ENCODE measurements around the gene PLCD3. TPM values are rescaled to one million over a fixed set of nuclear protein-coding genes. Genes with fewer than 3 reads are reported as not detected.

The PLCD3 gene
- total and polyA plus RNA-seq, 10 of the 15 experiments (the other 5 are each of a cell fraction or from before 2014, with no cell fraction given), result 0.02 to 1.6 (median 0.44) TPM

DNA sequence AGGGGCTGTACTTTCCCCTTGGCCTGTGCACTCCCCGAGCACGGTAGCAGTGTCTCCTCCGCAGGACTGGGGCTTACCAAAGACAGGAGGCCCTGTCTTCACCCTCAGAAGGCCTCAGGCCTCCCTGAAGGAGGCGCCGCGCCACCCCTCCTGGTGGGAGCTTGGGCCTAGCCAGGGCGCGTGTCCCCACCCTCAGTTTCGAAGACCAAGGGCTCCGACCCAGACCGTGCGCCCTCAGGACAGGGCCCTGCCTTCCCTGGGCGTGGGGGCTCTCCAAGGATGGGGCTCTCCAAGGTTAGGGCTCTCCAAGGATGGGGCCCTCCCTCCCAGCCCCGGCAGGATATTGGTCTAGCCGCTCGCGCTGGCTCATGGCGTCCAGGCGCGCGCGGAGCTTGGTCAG lies 11.8 kb downstream of the PLCD3 start:
- H3K9me3 ChIP-seq (replicated peaks; ENCODE audit: control insufficient read depth, insufficient read depth, low read length), result no peaks in the 10 kb centered on the region
- no TSS peak for BruUV-seq (replicated peaks)
- intact Hi-C loops (cut with micrococcal nuclease; ENCODE audit: unreplicated experiment), result no loop called here
- H3K27me3 ChIP-seq (replicated peaks in 1 of 2; ENCODE audit: control insufficient read depth in 2 of 2, insufficient read depth in 2 of 2, low read length in 1 of 2), result no peaks in the 10 kb centered on the region
- no peaks in the 10 kb centered on the region for H3K36me3 ChIP-seq (ENCODE audit: control insufficient read depth in 2 of 2, insufficient read depth in 2 of 2, low read length in 1 of 2)
- no peak overlapping the region for H3K4me2 ChIP-seq (ENCODE audit: control insufficient read depth, insufficient read depth)
- H3K4me1 ChIP-seq (ENCODE audit: control insufficient read depth, insufficient read depth, low read length), result no peaks in the 10 kb centered on the region
- no peaks in the 10 kb centered on the region for H4K20me1 ChIP-seq (ENCODE audit: control insufficient read depth, insufficient read depth)
- DNase-seq (ENCODE audit: low read depth, low spot score) (no peak), FAIRE-seq (no peak), ATAC-seq (no peak)
- ChIA-PET SMC1A (ENCODE audit: uncharacterized antibody, unreplicated experiment) (no interaction called here), CTCF (interaction anchor here (1.0 to 3.0 kb wide), 4 partner anchors 15 to 200 kb away, joined by 3 to 11 read pairs (median 3); partner anchors contain the start of gene ACBD4), POLR2A (no interaction called here), RAD21 (ENCODE audit: unreplicated experiment) (no interaction called here)
- H3K9ac ChIP-seq (ENCODE audit: control insufficient read depth, insufficient read depth, low read length), result no peak overlapping the region
- no peak overlapping the region for H3K4me3 ChIP-seq
- no peak overlapping the region for H2AFZ ChIP-seq (ENCODE audit: control insufficient read depth, low read depth, low read length)
- 77% methylated on average over 14 of the region's 22 CpGs for WGBS (ENCODE audit: insufficient coverage, insufficient replicate concordance, low lambda C conversion rate, missing lambda C conversion rate)
- no peak overlapping the region for H3K27ac ChIP-seq (ENCODE audit: control insufficient read depth, insufficient read depth)
- in situ Hi-C loops (cut with MboI), result loop anchor here (10.0 kb wide), 1 partner anchor 346 kb away; no protein-coding TSS in a partner anchor
- H3K79me2 ChIP-seq (ENCODE audit: control insufficient read depth, insufficient read depth, low read length), result no peaks in the 10 kb centered on the region
- TF ChIP-seq ZBED1 (IDR thresholded peaks at IDR 0.05; ENCODE audit: borderline replicate concordance) (no peak), TCF12 (IDR thresholded peaks at IDR 0.05; ENCODE audit: low read depth, low read length) (no peak), CHD2 (IDR thresholded peaks at IDR 0.05; ENCODE audit: borderline replicate concordance, low read depth, low read length) (no peak)
- TF ChIP-seq, protein P1, sequence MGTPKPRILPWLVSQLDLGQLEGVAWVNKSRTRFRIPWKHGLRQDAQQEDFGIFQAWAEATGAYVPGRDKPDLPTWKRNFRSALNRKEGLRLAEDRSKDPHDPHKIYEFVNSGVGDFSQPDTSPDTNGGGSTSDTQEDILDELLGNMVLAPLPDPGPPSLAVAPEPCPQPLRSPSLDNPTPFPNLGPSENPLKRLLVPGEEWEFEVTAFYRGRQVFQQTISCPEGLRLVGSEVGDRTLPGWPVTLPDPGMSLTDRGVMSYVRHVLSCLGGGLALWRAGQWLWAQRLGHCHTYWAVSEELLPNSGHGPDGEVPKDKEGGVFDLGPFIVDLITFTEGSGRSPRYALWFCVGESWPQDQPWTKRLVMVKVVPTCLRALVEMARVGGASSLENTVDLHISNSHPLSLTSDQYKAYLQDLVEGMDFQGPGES (IDR thresholded peaks at IDR 0.05), result no peak
- TF ChIP-seq, protein P2, sequence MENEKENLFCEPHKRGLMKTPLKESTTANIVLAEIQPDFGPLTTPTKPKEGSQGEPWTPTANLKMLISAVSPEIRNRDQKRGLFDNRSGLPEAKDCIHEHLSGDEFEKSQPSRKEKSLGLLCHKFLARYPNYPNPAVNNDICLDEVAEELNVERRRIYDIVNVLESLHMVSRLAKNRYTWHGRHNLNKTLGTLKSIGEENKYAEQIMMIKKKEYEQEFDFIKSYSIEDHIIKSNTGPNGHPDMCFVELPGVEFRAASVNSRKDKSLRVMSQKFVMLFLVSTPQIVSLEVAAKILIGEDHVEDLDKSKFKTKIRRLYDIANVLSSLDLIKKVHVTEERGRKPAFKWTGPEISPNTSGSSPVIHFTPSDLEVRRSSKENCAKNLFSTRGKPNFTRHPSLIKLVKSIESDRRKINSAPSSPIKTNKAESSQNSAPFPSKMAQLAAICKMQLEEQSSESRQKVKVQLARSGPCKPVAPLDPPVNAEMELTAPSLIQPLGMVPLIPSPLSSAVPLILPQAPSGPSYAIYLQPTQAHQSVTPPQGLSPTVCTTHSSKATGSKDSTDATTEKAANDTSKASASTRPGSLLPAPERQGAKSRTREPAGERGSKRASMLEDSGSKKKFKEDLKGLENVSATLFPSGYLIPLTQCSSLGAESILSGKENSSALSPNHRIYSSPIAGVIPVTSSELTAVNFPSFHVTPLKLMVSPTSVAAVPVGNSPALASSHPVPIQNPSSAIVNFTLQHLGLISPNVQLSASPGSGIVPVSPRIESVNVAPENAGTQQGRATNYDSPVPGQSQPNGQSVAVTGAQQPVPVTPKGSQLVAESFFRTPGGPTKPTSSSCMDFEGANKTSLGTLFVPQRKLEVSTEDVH (IDR thresholded peaks at IDR 0.05; ENCODE audit: low read depth, partially characterized antibody), result no peak
